Measurements from ENCODE around the gene RNF14. TPM values are rescaled to one million over a fixed set of nuclear protein-coding genes. Genes with fewer than 3 reads are reported as not detected.

Gene RNF14
- total and polyA plus RNA-seq, 9 of the 15 experiments (the other 6 are each of a cell fraction or from before 2014, with no cell fraction given) = 36.3 to 140 (median 75.1) TPM

DNA sequence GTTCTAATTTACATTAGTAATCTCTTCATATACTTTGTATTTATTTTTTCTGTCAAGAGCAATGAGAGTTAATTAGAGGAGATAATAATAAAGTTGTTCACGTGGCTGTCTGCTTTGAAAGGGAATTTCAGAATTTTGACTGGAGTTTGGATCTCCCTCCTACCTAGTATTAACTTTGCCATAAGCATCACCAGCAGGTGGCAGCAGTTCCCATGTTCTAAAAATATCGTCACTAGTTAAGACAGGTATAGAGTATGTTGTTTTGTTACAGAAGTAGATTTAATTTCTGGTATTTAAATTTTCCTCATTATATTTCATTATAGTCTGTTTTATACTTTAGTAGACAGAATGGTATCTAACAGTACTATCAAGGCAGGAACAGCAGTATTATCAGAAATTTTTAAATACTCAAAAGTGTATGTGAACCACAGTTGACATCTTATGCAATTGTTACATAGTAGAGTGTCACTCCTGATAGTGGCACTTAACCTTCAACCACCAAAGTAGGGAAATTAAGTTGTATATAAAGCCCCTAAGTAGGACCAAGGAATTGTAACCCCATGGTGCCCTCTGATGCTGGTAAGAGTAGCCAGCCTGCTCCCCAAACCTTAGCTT is 23.6 kb downstream of the RNF14 start (continued):
- TF ChIP-seq, protein P1, sequence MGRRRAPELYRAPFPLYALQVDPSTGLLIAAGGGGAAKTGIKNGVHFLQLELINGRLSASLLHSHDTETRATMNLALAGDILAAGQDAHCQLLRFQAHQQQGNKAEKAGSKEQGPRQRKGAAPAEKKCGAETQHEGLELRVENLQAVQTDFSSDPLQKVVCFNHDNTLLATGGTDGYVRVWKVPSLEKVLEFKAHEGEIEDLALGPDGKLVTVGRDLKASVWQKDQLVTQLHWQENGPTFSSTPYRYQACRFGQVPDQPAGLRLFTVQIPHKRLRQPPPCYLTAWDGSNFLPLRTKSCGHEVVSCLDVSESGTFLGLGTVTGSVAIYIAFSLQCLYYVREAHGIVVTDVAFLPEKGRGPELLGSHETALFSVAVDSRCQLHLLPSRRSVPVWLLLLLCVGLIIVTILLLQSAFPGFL (CRISPR knock-in tag; IDR thresholded peaks at IDR 0.05) = no peak
- TF ChIP-seq E2F1 (CRISPR knock-in tag; IDR thresholded peaks at IDR 0.05) (no peak), CBX2 (IDR thresholded peaks at IDR 0.05; ENCODE audit: insufficient read depth, low read length, poor library complexity, severe bottlenecking) (no peak), L3MBTL2 (IDR thresholded peaks at IDR 0.05) (no peak), MIER1 (IDR thresholded peaks at IDR 0.05; ENCODE audit: low read depth) (no peak), DDX20 (tag; IDR thresholded peaks at IDR 0.05; ENCODE audit: low read depth) (no peak), NFXL1 (CRISPR knock-in tag; IDR thresholded peaks at IDR 0.05) (no peak), PRMT5 (CRISPR knock-in tag; IDR thresholded peaks at IDR 0.05) (no peak), CCAR2 (IDR thresholded peaks at IDR 0.05; ENCODE audit: low read depth, low read length) (no peak), XRCC4 (IDR thresholded peaks at IDR 0.05; ENCODE audit: extremely low read depth, insufficient read depth, insufficient read length) (no peak), ESRRB (CRISPR knock-in tag; IDR thresholded peaks at IDR 0.05; ENCODE audit: borderline replicate concordance) (no peak), XRCC5 (IDR thresholded peaks at IDR 0.05; ENCODE audit: low read depth, low read length) (no peak), NCOA2 (IDR thresholded peaks at IDR 0.05; ENCODE audit: partially characterized antibody in 2 of 2) (no peak), RAD21 (CRISPR knock-in tag; conservative IDR thresholded peaks at IDR 0.05 in 1 of 2, IDR thresholded peaks at IDR 0.05 in 1 of 2) (peak; percentile 52 to 69; a peak in 3 of 4 replicates), ZNF165 (CRISPR knock-in tag; IDR thresholded peaks at IDR 0.05; ENCODE audit: borderline replicate concordance) (no peak), ZNF24 (IDR thresholded peaks at IDR 0.05) (no peak), KDM5B (IDR thresholded peaks at IDR 0.05; ENCODE audit: insufficient replicate concordance, low read depth, low read length) (no peak)
- TF ChIP-seq, protein P2, sequence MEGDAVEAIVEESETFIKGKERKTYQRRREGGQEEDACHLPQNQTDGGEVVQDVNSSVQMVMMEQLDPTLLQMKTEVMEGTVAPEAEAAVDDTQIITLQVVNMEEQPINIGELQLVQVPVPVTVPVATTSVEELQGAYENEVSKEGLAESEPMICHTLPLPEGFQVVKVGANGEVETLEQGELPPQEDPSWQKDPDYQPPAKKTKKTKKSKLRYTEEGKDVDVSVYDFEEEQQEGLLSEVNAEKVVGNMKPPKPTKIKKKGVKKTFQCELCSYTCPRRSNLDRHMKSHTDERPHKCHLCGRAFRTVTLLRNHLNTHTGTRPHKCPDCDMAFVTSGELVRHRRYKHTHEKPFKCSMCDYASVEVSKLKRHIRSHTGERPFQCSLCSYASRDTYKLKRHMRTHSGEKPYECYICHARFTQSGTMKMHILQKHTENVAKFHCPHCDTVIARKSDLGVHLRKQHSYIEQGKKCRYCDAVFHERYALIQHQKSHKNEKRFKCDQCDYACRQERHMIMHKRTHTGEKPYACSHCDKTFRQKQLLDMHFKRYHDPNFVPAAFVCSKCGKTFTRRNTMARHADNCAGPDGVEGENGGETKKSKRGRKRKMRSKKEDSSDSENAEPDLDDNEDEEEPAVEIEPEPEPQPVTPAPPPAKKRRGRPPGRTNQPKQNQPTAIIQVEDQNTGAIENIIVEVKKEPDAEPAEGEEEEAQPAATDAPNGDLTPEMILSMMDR (IDR thresholded peaks at IDR 0.05 in 2 of 3, conservative IDR thresholded peaks at IDR 0.05 in 1 of 3; ENCODE audit: insufficient read depth in 2 of 3, low read depth in 1 of 3, low read length in 3 of 3) = peak; percentile 58 to 66 (median 62); a peak in 5 of 6 replicates
- TF ChIP-seq, protein P3, sequence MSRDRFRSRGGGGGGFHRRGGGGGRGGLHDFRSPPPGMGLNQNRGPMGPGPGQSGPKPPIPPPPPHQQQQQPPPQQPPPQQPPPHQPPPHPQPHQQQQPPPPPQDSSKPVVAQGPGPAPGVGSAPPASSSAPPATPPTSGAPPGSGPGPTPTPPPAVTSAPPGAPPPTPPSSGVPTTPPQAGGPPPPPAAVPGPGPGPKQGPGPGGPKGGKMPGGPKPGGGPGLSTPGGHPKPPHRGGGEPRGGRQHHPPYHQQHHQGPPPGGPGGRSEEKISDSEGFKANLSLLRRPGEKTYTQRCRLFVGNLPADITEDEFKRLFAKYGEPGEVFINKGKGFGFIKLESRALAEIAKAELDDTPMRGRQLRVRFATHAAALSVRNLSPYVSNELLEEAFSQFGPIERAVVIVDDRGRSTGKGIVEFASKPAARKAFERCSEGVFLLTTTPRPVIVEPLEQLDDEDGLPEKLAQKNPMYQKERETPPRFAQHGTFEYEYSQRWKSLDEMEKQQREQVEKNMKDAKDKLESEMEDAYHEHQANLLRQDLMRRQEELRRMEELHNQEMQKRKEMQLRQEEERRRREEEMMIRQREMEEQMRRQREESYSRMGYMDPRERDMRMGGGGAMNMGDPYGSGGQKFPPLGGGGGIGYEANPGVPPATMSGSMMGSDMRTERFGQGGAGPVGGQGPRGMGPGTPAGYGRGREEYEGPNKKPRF (IDR thresholded peaks at IDR 0.05; ENCODE audit: low read depth, low read length) = no peak

Measured in K562 (cell line).